ENCODE data around the gene RAPGEF6.

GRCh38 chr5:131548176-131548575 lies 86.9 kb downstream of the RAPGEF6 start:
- TF ChIP-seq POLR2A (IDR thresholded peaks at IDR 0.05; ENCODE audit: low read depth, low read length) (no peak), POLR2AphosphoS5 (IDR thresholded peaks at IDR 0.05; ENCODE audit: low read depth, low read length) (no peak), PAX5 (IDR thresholded peaks at IDR 0.05; ENCODE audit: insufficient read depth, low read length, severe bottlenecking) (no peak)
